H9 (cell line): ENCODE measurements around the gene TYRO3. TPM values are rescaled to one million over a fixed set of nuclear protein-coding genes. Genes with fewer than 3 reads are reported as not detected.

Source experiments
- DNase-seq: peaks from one replicate; pipeline ENCODE4 v3.0.0-alpha.2; 2017
- H2AFZ ChIP-seq: one replicate; pipeline ENCODE4 v1.6.1; 2013; ENCODE audit warnings: mild to moderate bottlenecking, low read length, control low read depth, moderate library complexity
- H2AK5ac ChIP-seq: 2 replicates; pipeline ENCODE4 v1.6.1; 2013; ENCODE audit warnings: low read length, control low read depth, mixed read lengths; ENCODE audit not compliant: insufficient read length
- H2BK120ac ChIP-seq: one replicate; pipeline ENCODE4 v1.6.1; 2013; ENCODE audit warnings: low read depth, mild to moderate bottlenecking, low read length, control low read depth, inconsistent platforms; ENCODE audit not compliant: poor library complexity, severe bottlenecking
- H2BK12ac ChIP-seq: 2 replicates; pipeline ENCODE4 v1.6.1; 2013; ENCODE audit warnings: low read length, control low read depth, mixed read lengths, low read depth; ENCODE audit not compliant: insufficient read length
- H2BK15ac ChIP-seq: 2 replicates; pipeline ENCODE4 v1.6.1; 2013; ENCODE audit warnings: low read depth, low read length, control low read depth
- H2BK20ac ChIP-seq: one replicate; pipeline ENCODE4 v1.6.1; 2013; ENCODE audit warnings: low read depth, mild to moderate bottlenecking, low read length, control low read depth, inconsistent platforms; ENCODE audit not compliant: poor library complexity, severe bottlenecking
- H2BK5ac ChIP-seq: 2 replicates; pipeline ENCODE4 v1.6.1; 2013; ENCODE audit warnings: low read length, control low read depth, mixed read lengths; ENCODE audit not compliant: insufficient read length
- H3K14ac ChIP-seq: 2 replicates; pipeline ENCODE4 v1.6.1; 2013; ENCODE audit warnings: low read length, control low read depth; ENCODE audit not compliant: insufficient read depth
- H3K18ac ChIP-seq: 2 replicates; pipeline ENCODE4 v1.6.1; 2013; ENCODE audit warnings: low read depth, mild to moderate bottlenecking, mixed read lengths, low read length, control low read depth; ENCODE audit not compliant: insufficient read length
- H3K23ac ChIP-seq: 2 replicates; pipeline ENCODE4 v1.6.1; 2013; ENCODE audit warnings: low read length, control low read depth, mixed read lengths, low read depth; ENCODE audit not compliant: insufficient read length
- H3K23me2 ChIP-seq: 2 replicates; pipeline ENCODE4 v1.6.1; 2013; ENCODE audit warnings: low read depth, mild to moderate bottlenecking, mixed read lengths, low read length, control low read depth; ENCODE audit not compliant: insufficient read length, poor library complexity, severe bottlenecking
- H3K27ac ChIP-seq: 2 replicates; pipeline ENCODE4 v1.5.1; 2013; ENCODE audit warnings: low read length, control low read depth, mixed read lengths, low read depth; ENCODE audit not compliant: insufficient read length
- H3K27me3 ChIP-seq: 2 replicates; pipeline ENCODE4 v1.6.1; 2013; ENCODE audit warnings: low read length, control low read depth, inconsistent platforms; ENCODE audit not compliant: insufficient read depth
- H3K4ac ChIP-seq: 2 replicates; pipeline ENCODE4 v1.6.1; 2013; ENCODE audit warnings: low read depth, mild to moderate bottlenecking, control low read depth, inconsistent platforms, low read length, moderate library complexity
- H3K4me1 ChIP-seq: 2 replicates; pipeline ENCODE4 v1.6.1; 2013; ENCODE audit warnings: low read length, control low read depth, inconsistent platforms; ENCODE audit not compliant: insufficient read depth
- H3K4me2 ChIP-seq: 2 replicates; pipeline ENCODE4 v1.6.1; 2013; ENCODE audit warnings: low read length, control low read depth, mixed read lengths; ENCODE audit not compliant: insufficient read length, insufficient read depth
- H3K56ac ChIP-seq: 2 replicates; pipeline ENCODE4 v1.6.1; 2013; ENCODE audit warnings: low read depth, mild to moderate bottlenecking, mixed read lengths, low read length, control low read depth; ENCODE audit not compliant: insufficient read length
- H3K79me1 ChIP-seq: 2 replicates; pipeline ENCODE4 v1.6.1; 2013; ENCODE audit warnings: low read depth, mild to moderate bottlenecking, moderate library complexity, low read length, control low read depth, inconsistent platforms; ENCODE audit not compliant: insufficient read depth, poor library complexity, severe bottlenecking
- H3K79me2 ChIP-seq: 2 replicates; pipeline ENCODE4 v1.6.1; 2013; ENCODE audit warnings: low read length, control low read depth, inconsistent platforms; ENCODE audit not compliant: insufficient read depth
- H3K9ac ChIP-seq: 2 replicates; pipeline ENCODE4 v1.6.1; 2013; ENCODE audit warnings: low read length, control low read depth, mixed read lengths; ENCODE audit not compliant: insufficient read length; ENCODE audit errors: extremely low read depth
- H3K9me3 ChIP-seq: one replicate; pipeline ENCODE4 v1.6.1; 2013; ENCODE audit warnings: low read depth, low read length, inconsistent platforms; ENCODE audit not compliant: control insufficient read depth
- H3T11ph ChIP-seq: one replicate; pipeline ENCODE4 v1.6.1; 2013; ENCODE audit warnings: mild to moderate bottlenecking, low read length, control low read depth, inconsistent platforms
- H4K20me1 ChIP-seq: one replicate; pipeline ENCODE4 v1.6.1; 2013; ENCODE audit not compliant: control insufficient read depth, insufficient read length, insufficient read depth
- H4K5ac ChIP-seq: 2 replicates; pipeline ENCODE4 v1.6.1; 2013; ENCODE audit warnings: low read depth, mild to moderate bottlenecking, mixed read lengths, low read length, control low read depth; ENCODE audit not compliant: insufficient read length
- H4K8ac ChIP-seq: replicated peaks from 2 replicates; pipeline ENCODE4 v1.6.1; 2013; ENCODE audit warnings: low read length, control low read depth, mixed read lengths, low read depth; ENCODE audit not compliant: insufficient read length
- H4K91ac ChIP-seq: 2 replicates; pipeline ENCODE4 v1.6.1; 2013; ENCODE audit warnings: low read depth, mild to moderate bottlenecking, moderate library complexity, mixed read lengths, low read length, control low read depth; ENCODE audit not compliant: insufficient read length
- H3K27ac Mint-ChIP-seq, 3 experiments: 2 replicates in 2 of 3; 3 replicates in 1 of 3; pipeline ENCODE4 v1.8.0; 2020 to 2021; ENCODE audit warnings: mixed read lengths in 3 of 3, mild to moderate bottlenecking in 1 of 3, moderate library complexity in 1 of 3
- H3K27me3 Mint-ChIP-seq: 2 replicates; pipeline ENCODE4 v1.8.0; 2021; ENCODE audit warnings: low read depth, mild to moderate bottlenecking, moderate library complexity, mixed read lengths
- H3K36me3 Mint-ChIP-seq, 3 experiments: 2 replicates in 2 of 3; 3 replicates in 1 of 3; pipeline ENCODE4 v1.8.0; 2020 to 2021; ENCODE audit warnings: low read depth in 3 of 3, mixed read lengths in 3 of 3; ENCODE audit not compliant: insufficient read depth in 1 of 3
- H3K4me1 Mint-ChIP-seq, 2 experiments: 2 replicates each; pipeline ENCODE4 v1.8.0; 2020; ENCODE audit warnings: mixed read lengths in 2 of 2
- H3K4me3 Mint-ChIP-seq, 2 experiments: 2 replicates in 1 of 2; 3 replicates in 1 of 2; pipeline ENCODE4 v1.8.0; 2020 to 2021; ENCODE audit warnings: mild to moderate bottlenecking in 2 of 2, mixed read lengths in 2 of 2, moderate library complexity in 1 of 2
- H3K9me3 Mint-ChIP-seq, 2 experiments: 2 replicates in 1 of 2; 3 replicates in 1 of 2; pipeline ENCODE4 v1.8.0; 2020; ENCODE audit warnings: mild to moderate bottlenecking in 2 of 2, mixed read lengths in 2 of 2, moderate library complexity in 1 of 2
- WGBS: extraction: QIAGEN DNeasy Blood & Tissue Kit; methylation state at CpG from one replicate; pipeline ENCODE4 v1.1.7; 2013; ENCODE audit warnings: missing lambda C conversion rate, low lambda C conversion rate, mixed read lengths; ENCODE audit not compliant: insufficient read length; ENCODE audit errors: extremely low coverage; 5-methylcytosine and 5-hydroxymethylcytosine counted together
- total RNA-seq: library from RNA; stranded (reverse); gene quantifications from 2 replicates; pipeline ENCODE4 v1.2.1, GENCODE V29; 2021
- TF ChIP-seq, protein P1 (sequence below): fragments of 200-600 bp; sonication (generic); conservative IDR thresholded peaks from 3 replicates; pipeline ENCODE4 v1.8.0; 2021; ENCODE audit warnings: antibody characterized with exemption, mild to moderate bottlenecking

Gene TYRO3
- total RNA-seq, 1 experiment from 2014 or later = 124 TPM

DNA sequence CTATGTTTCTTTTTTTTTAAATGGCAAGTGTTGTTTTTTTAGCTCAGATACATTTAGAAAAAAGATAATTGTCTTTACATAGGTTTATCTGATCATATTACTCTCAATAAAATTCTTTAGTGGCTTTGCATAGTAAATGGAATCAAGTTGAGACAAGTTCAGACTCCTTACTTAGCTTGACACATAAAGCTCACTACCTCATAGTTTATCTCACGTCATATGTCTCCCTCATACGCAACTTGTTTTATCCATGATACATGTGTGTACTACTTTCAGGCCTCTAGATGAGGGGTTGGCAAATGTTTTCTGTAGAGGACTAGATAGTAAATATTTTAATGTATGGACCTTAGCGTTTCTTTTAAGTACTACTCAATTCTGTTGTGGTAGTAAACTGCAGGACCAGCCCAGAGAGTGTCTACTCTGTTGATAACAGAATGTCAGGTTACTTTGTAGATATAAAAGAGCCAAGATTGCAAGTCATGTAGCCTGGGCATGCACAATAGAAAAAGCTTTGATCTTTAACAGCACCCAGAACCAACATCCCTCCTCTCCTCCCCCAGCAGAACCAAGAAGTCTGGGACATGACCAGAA, 73.0 kb downstream of the TYRO3 start:
- no CpG with 5 or more reads among the region's 3 CpGs for WGBS
- Histone ChIP-seq H3K14ac (no peak overlapping the region), H3K9me3 (no peaks in the 10 kb centered on the region), H3K27me3 (no peaks in the 10 kb centered on the region), H3K23ac (no peak overlapping the region), H2AFZ (no peak overlapping the region), H2BK5ac (no peak overlapping the region), H3K18ac (no peak overlapping the region), H4K5ac (no peak overlapping the region), H3K23me2 (no peaks in the 10 kb centered on the region), H3K9ac (no peak overlapping the region), H3K4me1 (peaks cover 8% of the 10 kb centered on the region; the same call in 1 of the 2 replicates), H3K79me1 (no peaks in the 10 kb centered on the region), H3T11ph (no peak overlapping the region), H4K91ac (no peak overlapping the region), H3K27ac (no peak overlapping the region), H4K8ac (no peak overlapping the region), H3K4me2 (no peak overlapping the region), H2BK15ac (no peak overlapping the region), H2BK12ac (no peak overlapping the region), H2BK20ac (no peak overlapping the region), H2AK5ac (no peak overlapping the region), H3K79me2 (no peaks in the 10 kb centered on the region), H2BK120ac (no peak overlapping the region), H3K4ac (no peak overlapping the region), H3K56ac (no peak overlapping the region), H4K20me1 (no peaks in the 10 kb centered on the region)
- TF ChIP-seq, protein P1, sequence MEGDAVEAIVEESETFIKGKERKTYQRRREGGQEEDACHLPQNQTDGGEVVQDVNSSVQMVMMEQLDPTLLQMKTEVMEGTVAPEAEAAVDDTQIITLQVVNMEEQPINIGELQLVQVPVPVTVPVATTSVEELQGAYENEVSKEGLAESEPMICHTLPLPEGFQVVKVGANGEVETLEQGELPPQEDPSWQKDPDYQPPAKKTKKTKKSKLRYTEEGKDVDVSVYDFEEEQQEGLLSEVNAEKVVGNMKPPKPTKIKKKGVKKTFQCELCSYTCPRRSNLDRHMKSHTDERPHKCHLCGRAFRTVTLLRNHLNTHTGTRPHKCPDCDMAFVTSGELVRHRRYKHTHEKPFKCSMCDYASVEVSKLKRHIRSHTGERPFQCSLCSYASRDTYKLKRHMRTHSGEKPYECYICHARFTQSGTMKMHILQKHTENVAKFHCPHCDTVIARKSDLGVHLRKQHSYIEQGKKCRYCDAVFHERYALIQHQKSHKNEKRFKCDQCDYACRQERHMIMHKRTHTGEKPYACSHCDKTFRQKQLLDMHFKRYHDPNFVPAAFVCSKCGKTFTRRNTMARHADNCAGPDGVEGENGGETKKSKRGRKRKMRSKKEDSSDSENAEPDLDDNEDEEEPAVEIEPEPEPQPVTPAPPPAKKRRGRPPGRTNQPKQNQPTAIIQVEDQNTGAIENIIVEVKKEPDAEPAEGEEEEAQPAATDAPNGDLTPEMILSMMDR = no peak
- Mint-ChIP-seq H3K27ac (no peak overlapping the region; a peak in 1 of 7 replicates), H3K9me3 (no peaks in the 10 kb centered on the region), H3K36me3 (no peaks in the 10 kb centered on the region), H3K27me3 (no peaks in the 10 kb centered on the region; the same call in 1 of the 2 replicates), H3K4me1 (peaks cover 45 to 48% of the 10 kb centered on the region in 2 experiments), H3K4me3 (no peak overlapping the region)
- DNase-seq = no peak

Other genes starting within 250 kb of the TYRO3 start
- 30.9 and 33.3 TPM in 2 replicates for gene OIP5, start 226.6 kb upstream of the TYRO3 start, total RNA-seq
- gene NUSAP1, start 226.3 kb upstream of the TYRO3 start, total RNA-seq = 157 and 158 TPM in 2 replicates
- 15.5 and 17.3 TPM in 2 replicates for gene NDUFAF1, start 156.7 kb upstream of the TYRO3 start, total RNA-seq
- gene RTF1, start 142.1 kb upstream of the TYRO3 start, total RNA-seq = 45.7 and 49.5 TPM in 2 replicates
- 0.77 and 0.99 TPM in 2 replicates for gene ITPKA, start 65.3 kb upstream of the TYRO3 start, total RNA-seq
- 0.31 TPM in 2 replicates for gene LTK, start 45.4 kb upstream of the TYRO3 start, total RNA-seq
- 73.5 and 74.5 TPM in 2 replicates for gene RPAP1, start 15.0 kb upstream of the TYRO3 start, total RNA-seq
- gene MGA, start 101.2 kb downstream of the TYRO3 start, total RNA-seq = 57.3 and 62.7 TPM in 2 replicates
- gene MAPKBP1, start 215.3 kb downstream of the TYRO3 start, total RNA-seq = 10.0 and 13.7 TPM in 2 replicates